Mesendoderm (in vitro differentiated cells): ENCODE results near the gene OS9.
A peak's percentile ranks its signal among the peaks of the same experiment; 100 is the strongest.

ENCODE experiments used
- DNase-seq: peaks from one replicate; pipeline ENCODE4 v3.0.0; 2013
- H2AK5ac ChIP-seq: 2 replicates; pipeline ENCODE4 v1.6.1; 2013; ENCODE audit warnings: low read length, inconsistent platforms
- H2BK120ac ChIP-seq: 2 replicates; pipeline ENCODE4 v1.6.1; 2013; ENCODE audit warnings: low read depth, mild to moderate bottlenecking, low read length, moderate library complexity, mixed read lengths
- H2BK15ac ChIP-seq: replicated peaks from 2 replicates; pipeline ENCODE4 v1.6.1; 2013; ENCODE audit warnings: low read depth, mild to moderate bottlenecking, moderate library complexity
- H2BK5ac ChIP-seq: 2 replicates; pipeline ENCODE4 v1.6.1; 2013; ENCODE audit warnings: low read length, inconsistent platforms
- H3K18ac ChIP-seq: 2 replicates; pipeline ENCODE4 v1.6.1; 2013; ENCODE audit warnings: mild to moderate bottlenecking, low read length, mixed read lengths
- H3K23ac ChIP-seq: one replicate; pipeline ENCODE4 v1.6.1; 2013; ENCODE audit warnings: low read length
- H3K27ac ChIP-seq: 2 replicates; pipeline ENCODE4 v1.5.1; 2013; ENCODE audit warnings: low read depth, mild to moderate bottlenecking, inconsistent platforms, low read length, moderate library complexity
- H3K27me3 ChIP-seq: 2 replicates; pipeline ENCODE4 v1.6.1; 2013; ENCODE audit warnings: low read length, control low read depth, mild to moderate bottlenecking, inconsistent platforms; ENCODE audit not compliant: insufficient read depth, poor library complexity
- H3K36me3 ChIP-seq: 2 replicates; pipeline ENCODE4 v1.6.1; 2013; ENCODE audit warnings: low read length, inconsistent platforms; ENCODE audit not compliant: control insufficient read depth, insufficient read depth
- H3K4ac ChIP-seq: one replicate; pipeline ENCODE4 v1.6.1; 2013; ENCODE audit warnings: low read depth, mild to moderate bottlenecking, low read length, moderate library complexity
- H3K4me1 ChIP-seq: 2 replicates; pipeline ENCODE4 v1.6.1; 2013; ENCODE audit warnings: low read depth, low read length, inconsistent platforms; ENCODE audit not compliant: control insufficient read depth
- H3K4me2 ChIP-seq: 2 replicates; pipeline ENCODE4 v1.6.1; 2013; ENCODE audit warnings: low read length
- H3K4me3 ChIP-seq: 2 replicates; pipeline ENCODE4 v1.5.1; 2013; ENCODE audit warnings: mild to moderate bottlenecking, low read length
- H3K56ac ChIP-seq: one replicate; pipeline ENCODE4 v1.6.1; 2013; ENCODE audit warnings: low read length
- H3K79me1 ChIP-seq: 2 replicates; pipeline ENCODE4 v1.6.1; 2013; ENCODE audit warnings: low read length, inconsistent platforms
- H3K79me2 ChIP-seq: 2 replicates; pipeline ENCODE4 v1.6.1; 2013; ENCODE audit warnings: mild to moderate bottlenecking, low read length; ENCODE audit not compliant: control insufficient read depth, insufficient read depth
- H3K9ac ChIP-seq: 2 replicates; pipeline ENCODE4 v1.6.1; 2013; ENCODE audit warnings: low read length, inconsistent platforms
- H4K5ac ChIP-seq: one replicate; pipeline ENCODE4 v1.6.1; 2013; ENCODE audit warnings: low read length
- H4K8ac ChIP-seq: one replicate; pipeline ENCODE4 v1.6.1; 2013; ENCODE audit warnings: low read depth, mild to moderate bottlenecking, control low read depth, low read length, moderate library complexity
- WGBS: extraction: QIAGEN DNeasy Blood & Tissue Kit; methylation state at CpG from one replicate; pipeline ENCODE4 v1.1.7; 2013; ENCODE audit warnings: low lambda C conversion rate, missing lambda C conversion rate; ENCODE audit not compliant: insufficient coverage; ENCODE audit errors: extremely low coverage; 5-methylcytosine and 5-hydroxymethylcytosine counted together

OS9 gene

DNA sequence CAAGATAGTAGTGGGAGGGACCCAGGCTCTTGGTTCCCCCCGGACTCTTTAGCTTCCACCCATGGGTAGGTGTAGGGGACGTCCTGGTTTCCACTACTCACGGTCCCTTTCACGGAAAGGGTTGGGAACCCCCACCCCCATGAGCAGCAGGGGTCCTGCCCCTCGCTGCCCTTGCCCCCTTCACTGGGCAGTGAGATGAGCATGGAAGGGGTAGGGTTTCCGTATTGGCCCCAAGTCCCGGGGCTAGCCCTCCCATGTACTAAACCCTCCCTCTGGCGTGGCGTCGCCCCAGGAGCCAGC lies 31.9 kb downstream of the OS9 start:
- H3K79me1 ChIP-seq, result no peaks in the 10 kb centered on the region
- peaks cover 26% of the 10 kb centered on the region for H3K27me3 ChIP-seq
- H2BK120ac ChIP-seq, result no peak overlapping the region
- no peak overlapping the region for H3K4ac ChIP-seq
- H2BK5ac ChIP-seq, result no peak overlapping the region
- H4K8ac ChIP-seq, result no peak overlapping the region
- H2AK5ac ChIP-seq, result no peak overlapping the region
- no peaks in the 10 kb centered on the region for H3K79me2 ChIP-seq
- no peaks in the 10 kb centered on the region for H3K4me1 ChIP-seq
- no peak overlapping the region for H3K23ac ChIP-seq
- no peak overlapping the region for H3K18ac ChIP-seq
- H3K4me2 ChIP-seq, result no peak overlapping the region
- H2BK15ac ChIP-seq, result no peak overlapping the region
- H3K4me3 ChIP-seq, result no peak overlapping the region
- H4K5ac ChIP-seq, result no peak overlapping the region
- no peaks in the 10 kb centered on the region for H3K36me3 ChIP-seq
- peak overlapping the region; percentile 34 for H3K56ac ChIP-seq
- WGBS, result no CpG with 5 or more reads among the region's 10 CpGs
- H3K27ac ChIP-seq, result no peak overlapping the region
- H3K9ac ChIP-seq, result no peak overlapping the region
- DNase-seq, result no peak

DNA sequence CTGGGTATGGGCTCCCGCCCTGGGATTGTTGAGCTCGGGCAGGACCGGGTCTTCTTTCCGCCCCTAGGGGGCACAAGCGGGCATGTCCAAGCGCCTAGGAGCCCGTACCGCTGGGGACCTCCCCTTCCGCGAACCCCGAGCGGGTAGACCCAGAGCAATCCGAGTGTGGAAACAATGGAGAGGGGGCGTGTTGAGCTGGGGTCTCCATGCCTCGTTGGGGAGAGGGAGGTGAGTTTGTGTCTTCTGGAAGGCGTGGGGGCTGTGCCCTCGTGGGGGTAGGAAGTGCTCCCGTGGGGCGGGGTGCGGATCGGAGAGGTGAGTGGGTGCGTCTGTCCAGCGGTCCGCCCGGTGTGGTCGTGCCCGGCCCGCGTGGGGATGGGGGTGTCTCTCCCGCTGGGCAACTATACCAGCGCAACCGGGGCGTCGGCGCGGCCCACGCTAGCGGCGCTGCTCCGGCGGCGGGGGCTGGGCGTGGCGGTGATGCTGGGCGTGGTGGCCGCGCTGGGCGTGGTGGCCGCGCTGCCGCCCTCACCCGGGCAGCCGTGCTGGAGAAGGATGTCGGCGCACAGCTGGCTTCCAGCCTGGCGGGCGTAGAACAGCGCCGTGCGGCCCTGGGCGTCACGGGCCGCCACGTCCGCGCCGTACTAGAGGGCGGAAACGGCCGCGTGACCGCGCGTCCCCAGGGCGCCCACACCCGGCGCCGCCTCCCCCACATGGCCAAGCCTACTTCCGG lies 32.4 kb downstream of the OS9 start:
- Histone ChIP-seq H3K56ac (peak overlapping the region; percentile 86), H3K9ac (peak overlapping the region; percentile 55), H3K79me2 (no peaks in the 10 kb centered on the region), H2AK5ac (no peak overlapping the region), H3K23ac (no peak overlapping the region), H3K4me1 (no peaks in the 10 kb centered on the region), H2BK5ac (no peak overlapping the region), H3K4me3 (peak overlapping the region; percentile 63), H3K79me1 (no peaks in the 10 kb centered on the region), H3K4ac (no peak overlapping the region), H3K27ac (no peak overlapping the region), H3K4me2 (peak overlapping the region; percentile 91), H3K36me3 (no peaks in the 10 kb centered on the region), H4K8ac (no peak overlapping the region), H2BK120ac (no peak overlapping the region), H2BK15ac (no peak overlapping the region), H3K18ac (no peak overlapping the region), H4K5ac (no peak overlapping the region), H3K27me3 (peaks cover 28% of the 10 kb centered on the region)
- peak; percentile 86 for DNase-seq
- no CpG with 5 or more reads among the region's 79 CpGs for WGBS

DNA sequence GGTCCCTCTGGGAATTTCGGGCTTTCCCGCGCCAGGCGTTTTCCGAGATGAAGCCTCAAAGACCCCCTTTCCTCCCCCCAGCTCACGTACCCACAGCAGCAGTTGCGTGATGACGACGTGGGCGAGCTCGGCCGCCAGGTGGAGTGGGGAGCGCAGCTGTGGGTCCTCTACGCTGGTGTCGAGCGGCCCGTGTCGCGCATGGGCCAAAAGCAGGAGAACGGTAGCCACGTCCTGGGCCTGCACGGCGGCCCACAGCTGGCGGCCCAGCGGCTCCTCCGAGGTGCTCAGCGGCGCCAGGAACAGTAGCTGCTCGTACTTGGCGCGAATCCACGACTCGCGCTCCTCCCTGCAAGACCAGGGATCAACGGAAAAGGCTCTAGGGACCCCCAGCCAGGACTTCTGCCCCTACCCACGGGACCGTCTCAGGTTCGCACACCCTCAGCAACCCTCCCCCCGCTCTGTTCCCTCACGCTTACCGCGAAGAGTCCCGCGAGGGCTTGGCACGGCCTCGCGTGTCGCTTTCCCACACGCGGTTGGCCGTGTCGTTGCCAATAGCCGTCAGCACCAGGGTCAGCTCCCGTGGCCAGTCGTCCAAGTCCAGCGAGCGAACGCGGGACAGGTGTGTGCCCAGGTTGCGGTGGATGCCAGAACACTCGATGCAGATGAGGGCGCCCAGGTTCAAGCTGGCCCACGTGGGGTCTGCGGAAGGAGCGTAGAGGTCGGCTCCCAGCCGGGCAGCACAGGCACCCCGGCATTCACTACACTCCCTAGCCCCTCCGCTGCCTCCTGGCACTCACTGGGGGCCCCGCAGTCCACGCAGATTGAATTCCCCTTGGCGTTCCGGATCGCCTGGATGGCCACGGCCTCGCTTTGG lies 33.2 kb downstream of the OS9 start:
- no peak overlapping the region for H3K4me3 ChIP-seq
- H2AK5ac ChIP-seq, result no peak overlapping the region
- H2BK5ac ChIP-seq, result no peak overlapping the region
- no peak overlapping the region for H3K23ac ChIP-seq
- no peak overlapping the region for H4K5ac ChIP-seq
- H3K56ac ChIP-seq, result no peak overlapping the region
- no peak for DNase-seq
- no peaks in the 10 kb centered on the region for H3K79me1 ChIP-seq
- H3K79me2 ChIP-seq, result no peaks in the 10 kb centered on the region
- H3K4ac ChIP-seq, result no peak overlapping the region
- no peaks in the 10 kb centered on the region for H3K36me3 ChIP-seq
- H2BK120ac ChIP-seq, result no peak overlapping the region
- no peak overlapping the region for H4K8ac ChIP-seq
- no peak overlapping the region for H3K27ac ChIP-seq
- H3K18ac ChIP-seq, result no peak overlapping the region
- H3K4me2 ChIP-seq, result peak overlapping the region; percentile 91
- no peak overlapping the region for H2BK15ac ChIP-seq
- no peaks in the 10 kb centered on the region for H3K4me1 ChIP-seq
- no CpG with 5 or more reads among the region's 76 CpGs for WGBS
- no peak overlapping the region for H3K9ac ChIP-seq
- peaks cover 28% of the 10 kb centered on the region for H3K27me3 ChIP-seq

DNA sequence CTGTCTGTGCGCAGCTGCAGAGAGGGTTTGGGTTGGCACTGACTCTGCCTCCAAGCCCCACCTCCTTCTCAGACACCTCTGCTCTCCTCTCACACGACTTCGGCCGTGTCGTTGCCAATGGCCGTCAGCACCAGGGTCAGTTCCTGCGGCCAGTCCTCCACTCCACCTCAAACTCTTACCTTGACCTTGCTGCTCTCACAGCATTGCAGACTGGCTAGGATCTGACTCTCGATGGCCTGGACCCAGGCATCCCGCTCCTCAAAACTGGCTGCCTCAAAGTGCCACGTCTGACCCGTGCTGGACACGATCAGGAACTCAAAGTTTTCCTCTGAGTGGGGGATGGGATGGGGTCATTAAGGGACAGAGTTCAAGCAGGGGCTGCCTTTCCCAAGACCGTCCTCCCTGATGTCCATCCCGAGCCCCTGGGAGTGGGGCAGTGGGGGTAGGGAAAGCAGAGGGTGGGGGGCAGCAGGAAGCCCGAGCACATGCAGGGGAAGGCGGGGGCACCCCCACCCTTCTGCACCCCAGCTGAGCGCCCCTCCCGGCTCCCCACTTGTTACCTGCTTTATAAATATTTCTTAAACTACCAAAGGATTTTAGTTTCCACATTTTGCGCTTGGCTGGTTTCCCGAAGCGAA lies 33.9 kb downstream of the OS9 start:
- Histone ChIP-seq H3K23ac (no peak overlapping the region), H3K79me2 (no peaks in the 10 kb centered on the region), H3K36me3 (no peaks in the 10 kb centered on the region), H2BK5ac (no peak overlapping the region), H3K56ac (no peak overlapping the region), H3K79me1 (no peaks in the 10 kb centered on the region), H3K4me2 (no peak overlapping the region), H2BK120ac (no peak overlapping the region), H3K4me1 (no peaks in the 10 kb centered on the region), H3K18ac (no peak overlapping the region), H4K5ac (no peak overlapping the region), H3K9ac (no peak overlapping the region), H2AK5ac (no peak overlapping the region), H2BK15ac (no peak overlapping the region), H3K4me3 (no peak overlapping the region), H3K27ac (no peak overlapping the region), H4K8ac (no peak overlapping the region), H3K27me3 (peaks cover 31% of the 10 kb centered on the region), H3K4ac (no peak overlapping the region)
- no CpG with 5 or more reads among the region's 21 CpGs for WGBS
- peak; percentile 77 for DNase-seq

DNA sequence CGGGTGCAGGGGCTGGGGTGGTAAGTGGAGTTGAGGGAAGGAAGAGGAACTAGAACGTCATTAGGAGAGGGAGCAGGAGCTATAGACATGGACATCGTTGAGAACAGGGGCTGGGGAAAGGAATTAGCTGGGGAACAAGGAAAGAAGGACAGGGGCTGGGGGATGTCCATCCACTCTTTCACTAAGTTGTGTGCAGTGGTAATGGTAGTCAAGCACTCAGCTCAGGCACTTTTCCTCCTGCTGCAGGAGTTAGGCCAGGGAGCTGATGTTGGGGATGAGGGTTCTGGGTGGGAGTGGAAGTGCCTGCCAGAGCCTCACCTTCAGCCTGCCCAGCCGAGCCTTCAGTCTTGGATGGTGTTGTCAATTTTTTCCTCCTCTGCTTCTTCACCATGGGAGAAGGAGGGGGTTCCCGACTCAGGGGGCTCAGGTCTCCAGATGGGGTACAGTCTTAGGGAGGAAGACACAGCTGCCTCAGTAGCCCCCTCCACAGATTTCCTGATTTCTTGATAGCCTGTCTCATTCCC lies 35.5 kb downstream of the OS9 start:
- no peak for DNase-seq
- Histone ChIP-seq H3K27me3 (peaks cover 41% of the 10 kb centered on the region), H3K23ac (no peak overlapping the region)

More for the DNA sequence above, 35.5 kb downstream of the OS9 start:
- H3K18ac ChIP-seq, result no peak overlapping the region
- no peaks in the 10 kb centered on the region for H3K36me3 ChIP-seq
- H3K4me3 ChIP-seq, result no peak overlapping the region
- no peaks in the 10 kb centered on the region for H3K79me2 ChIP-seq
- no peak overlapping the region for H2BK15ac ChIP-seq
- no peak overlapping the region for H2BK5ac ChIP-seq
- H4K8ac ChIP-seq, result no peak overlapping the region
- no peak overlapping the region for H3K4me2 ChIP-seq
- no peak overlapping the region for H2BK120ac ChIP-seq
- no peak overlapping the region for H3K4ac ChIP-seq
- no peak overlapping the region for H2AK5ac ChIP-seq
- no peaks in the 10 kb centered on the region for H3K4me1 ChIP-seq
- no peaks in the 10 kb centered on the region for H3K79me1 ChIP-seq
- H4K5ac ChIP-seq, result no peak overlapping the region
- H3K27ac ChIP-seq, result no peak overlapping the region
- no CpG with 5 or more reads among the region's 5 CpGs for WGBS
- no peak overlapping the region for H3K56ac ChIP-seq
- no peak overlapping the region for H3K9ac ChIP-seq
